ENCODE results near the gene PHRF1.

PHRF1 gene

GRCh38 chr11:557328-558132 lies 18.7 kb upstream of the PHRF1 start:
- no peak for DNase-seq

- no peak for DNase-seq
Measured at GRCh38 chr11:558503-558902, 17.8 kb upstream of the PHRF1 start.

GRCh38 chr11:559020-559620 lies 17.1 kb upstream of the PHRF1 start:
- DNase-seq = no peak

GRCh38 chr11:559712-560304 lies 16.5 kb upstream of the PHRF1 start:
- no peak for DNase-seq

- DNase-seq = peak; percentile 91
Measured at GRCh38 chr11:560305-561147, 15.7 kb upstream of the PHRF1 start, which contains the start of the genes LMNTD2 and RASSF7. LMNTD2 (minus strand) TSS chr11:560738; CDS start chr11:560716, 22 bp downstream. RASSF7 (plus strand) TSS chr11:560970; CDS start chr11:561769, 799 bp downstream.

- DNase-seq = no peak
Measured at GRCh38 chr11:561148-562003, 14.9 kb upstream of the PHRF1 start.

GRCh38 chr11:562046-562645 lies 14.1 kb upstream of the PHRF1 start:
- DNase-seq = no peak

GRCh38 chr11:563066-563811 lies 13.0 kb upstream of the PHRF1 start:
- DNase-seq = no peak

- no peak for DNase-seq
Measured at GRCh38 chr11:563812-564578, 12.3 kb upstream of the PHRF1 start.

- DNase-seq = no peak
Measured at GRCh38 chr11:565921-566509, 10.3 kb upstream of the PHRF1 start.

GRCh38 chr11:567011-567628 lies 9.2 kb upstream of the PHRF1 start:
- no peak for DNase-seq

GRCh38 chr11:567629-568292 lies 8.5 kb upstream of the PHRF1 start:
- DNase-seq = no peak

- DNase-seq = peak; percentile 95
Measured at GRCh38 chr11:568306-569157, 7.7 kb upstream of the PHRF1 start.

GRCh38 chr11:569158-569885 lies 6.9 kb upstream of the PHRF1 start:
- DNase-seq = no peak

- no peak for DNase-seq
Measured at GRCh38 chr11:571802-572185, 4.5 kb upstream of the PHRF1 start.

GRCh38 chr11:573146-573759 lies 3.0 kb upstream of the PHRF1 start:
- no peak for DNase-seq

Measured in CD4-positive, alpha-beta T cell treated with Interferon gamma for 1 hour (primary cell).